ENCODE data around the gene OR5D16. TPM values are rescaled to one million over a fixed set of nuclear protein-coding genes. Genes with fewer than 3 reads are reported as not detected.

Gene OR5D16
- total RNA-seq, 1 experiment from 2014 or later, result not detected

GRCh38 chr11:55795256-55795655 lies 43.3 kb upstream of the OR5D16 start, which contains the start of gene OR5D14:
Gene OR5D14, plus strand, starts transcription at chr11:55795556. Its CDS starts 0 bp downstream, at chr11:55795556.
- no TSS peak for BruUV-seq (replicated peaks)
- POLR2A ChIA-PET (ENCODE audit: low non-redundant PET), result no interaction called here
- H3K9me3 ChIP-seq (ENCODE audit: low read depth, low read length, poor library complexity, severe bottlenecking), result peaks cover 13% of the 10 kb centered on the region

GRCh38 chr11:55806248-55806647 lies 32.3 kb upstream of the OR5D16 start:
- ChIA-PET POLR2A (ENCODE audit: low non-redundant PET) (no interaction called here), CTCF (no interaction called here)
- H3K36me3 ChIP-seq (ENCODE audit: insufficient read depth, low read length, poor library complexity, severe bottlenecking), result no peaks in the 10 kb centered on the region
- no peaks in the 10 kb centered on the region for H3K27me3 ChIP-seq (replicated peaks; ENCODE audit: insufficient read depth, low read depth, low read length, poor library complexity)
- intact Hi-C loops (cut with micrococcal nuclease; ENCODE audit: unreplicated experiment), result no loop called here
- no peak overlapping the region for H3K27ac ChIP-seq (ENCODE audit: low read depth, low read length, poor library complexity, severe bottlenecking)
- H3K4me3 ChIP-seq (ENCODE audit: low read depth, low read length, poor library complexity, severe bottlenecking), result no peak overlapping the region
- no TSS peak for BruUV-seq (replicated peaks)
- no peaks in the 10 kb centered on the region for H3K4me1 ChIP-seq (ENCODE audit: insufficient read depth, low read length, poor library complexity, severe bottlenecking)
- DNase-seq (ENCODE audit: low spot score), result no peak
- TF ChIP-seq EZH2 (IDR thresholded peaks at IDR 0.05; ENCODE audit: borderline replicate concordance, low read depth, low read length, poor library complexity, severe bottlenecking), result no peak
- no peak for TF ChIP-seq CTCF (conservative IDR thresholded peaks at IDR 0.05; ENCODE audit: low read depth, low read length)
- peaks cover 9% of the 10 kb centered on the region for H3K9me3 ChIP-seq (ENCODE audit: low read depth, low read length, poor library complexity, severe bottlenecking)

More at GRCh38 chr11:55795256-55795655, 43.3 kb upstream of the OR5D16 start, which contains the start of gene OR5D14:
- DNase-seq (ENCODE audit: low spot score), result no peak
- H3K27ac ChIP-seq (ENCODE audit: low read depth, low read length, poor library complexity, severe bottlenecking), result no peak within 1 kb of the TSS
- H3K27me3 ChIP-seq (replicated peaks; ENCODE audit: insufficient read depth, low read depth, low read length, poor library complexity), result no peaks in the 10 kb centered on the region
- no peaks in the 10 kb centered on the region for H3K4me1 ChIP-seq (ENCODE audit: insufficient read depth, low read length, poor library complexity, severe bottlenecking)
- TF ChIP-seq EZH2 (IDR thresholded peaks at IDR 0.05; ENCODE audit: borderline replicate concordance, low read depth, low read length, poor library complexity, severe bottlenecking) (no peak), CTCF (conservative IDR thresholded peaks at IDR 0.05; ENCODE audit: low read depth, low read length) (no peak)
- H3K4me3 ChIP-seq (ENCODE audit: low read depth, low read length, poor library complexity, severe bottlenecking), result no peak within 1 kb of the TSS
- CTCF ChIA-PET, result no interaction called here
- intact Hi-C loops (cut with micrococcal nuclease; ENCODE audit: unreplicated experiment), result no loop called here
- H3K36me3 ChIP-seq (ENCODE audit: insufficient read depth, low read length, poor library complexity, severe bottlenecking), result no peaks in the 10 kb centered on the region

- Histone ChIP-seq H3K4me1 (ENCODE audit: insufficient read depth, low read length, poor library complexity, severe bottlenecking) (no peaks in the 10 kb centered on the region), H3K36me3 (ENCODE audit: insufficient read depth, low read length, poor library complexity, severe bottlenecking) (no peaks in the 10 kb centered on the region), H3K27me3 (replicated peaks; ENCODE audit: insufficient read depth, low read depth, low read length, poor library complexity) (no peaks in the 10 kb centered on the region), H3K4me3 (ENCODE audit: low read depth, low read length, poor library complexity, severe bottlenecking) (no peak within 1 kb of the TSS), H3K9me3 (ENCODE audit: low read depth, low read length, poor library complexity, severe bottlenecking) (peaks cover 3% of the 10 kb centered on the region), H3K27ac (ENCODE audit: low read depth, low read length, poor library complexity, severe bottlenecking) (no peak within 1 kb of the TSS)
- intact Hi-C loops (cut with micrococcal nuclease; ENCODE audit: unreplicated experiment), result no loop called here
- TF ChIP-seq EZH2 (IDR thresholded peaks at IDR 0.05; ENCODE audit: borderline replicate concordance, low read depth, low read length, poor library complexity, severe bottlenecking) (no peak), CTCF (conservative IDR thresholded peaks at IDR 0.05; ENCODE audit: low read depth, low read length) (no peak)
- ChIA-PET POLR2A (ENCODE audit: low non-redundant PET) (no interaction called here), CTCF (no interaction called here)
- BruUV-seq (replicated peaks), result no TSS peak
- no peak for DNase-seq (ENCODE audit: low spot score)
Observed at GRCh38 chr11:55811067-55811466, 27.5 kb upstream of the OR5D16 start, which contains the start of gene OR5L1. Gene OR5L1, plus strand, starts transcription at chr11:55811367. Its CDS starts 100 bp downstream, at chr11:55811467.
